ENCODE results near the gene KCNJ5. TPM values are rescaled to one million over a fixed set of nuclear protein-coding genes. Genes with fewer than 3 reads are reported as not detected.

Gene KCNJ5
- total RNA-seq (2014; rRNA removed; shearing (Covaris generic); ENCODE audit: low replicate concordance), result not detected in 2 replicates

GRCh38 chr11:128890543-128891368, at the start of gene KCNJ5:
TSS of gene KCNJ5 (plus strand) at chr11:128891356. CDS start at chr11:128911274, 19,918 bp downstream.
- no peaks in the 10 kb centered on the region for H3K36me3 ChIP-seq (ENCODE audit: insufficient read depth, low read length)
- no peak within 1 kb of the TSS for H3K27ac ChIP-seq (ENCODE audit: low read length)
- H3K9ac ChIP-seq (ENCODE audit: low read length), result no peak within 1 kb of the TSS
- no peak within 1 kb of the TSS for H3K4me3 ChIP-seq (ENCODE audit: low read length)
- no peak within 1 kb of the TSS for H3K4me2 ChIP-seq (ENCODE audit: low read depth, low read length, poor library complexity, severe bottlenecking)
- H3K4me1 ChIP-seq (ENCODE audit: low read length), result no peaks in the 10 kb centered on the region
- H3K79me2 ChIP-seq (ENCODE audit: low read length), result no peaks in the 10 kb centered on the region
- H2AFZ ChIP-seq (ENCODE audit: low read length), result no peak within 1 kb of the TSS
- H3K9me2 ChIP-seq (replicated peaks; ENCODE audit: insufficient read depth, low read length), result no peaks in the 10 kb centered on the region
- no peaks in the 10 kb centered on the region for H3K9me3 ChIP-seq (ENCODE audit: low read length)
- no peaks in the 10 kb centered on the region for H3K27me3 ChIP-seq (ENCODE audit: low read length)
- DNase-seq, result no peak
- H4K20me1 ChIP-seq (ENCODE audit: insufficient read depth, low read depth, low read length), result no peaks in the 10 kb centered on the region

DNA sequence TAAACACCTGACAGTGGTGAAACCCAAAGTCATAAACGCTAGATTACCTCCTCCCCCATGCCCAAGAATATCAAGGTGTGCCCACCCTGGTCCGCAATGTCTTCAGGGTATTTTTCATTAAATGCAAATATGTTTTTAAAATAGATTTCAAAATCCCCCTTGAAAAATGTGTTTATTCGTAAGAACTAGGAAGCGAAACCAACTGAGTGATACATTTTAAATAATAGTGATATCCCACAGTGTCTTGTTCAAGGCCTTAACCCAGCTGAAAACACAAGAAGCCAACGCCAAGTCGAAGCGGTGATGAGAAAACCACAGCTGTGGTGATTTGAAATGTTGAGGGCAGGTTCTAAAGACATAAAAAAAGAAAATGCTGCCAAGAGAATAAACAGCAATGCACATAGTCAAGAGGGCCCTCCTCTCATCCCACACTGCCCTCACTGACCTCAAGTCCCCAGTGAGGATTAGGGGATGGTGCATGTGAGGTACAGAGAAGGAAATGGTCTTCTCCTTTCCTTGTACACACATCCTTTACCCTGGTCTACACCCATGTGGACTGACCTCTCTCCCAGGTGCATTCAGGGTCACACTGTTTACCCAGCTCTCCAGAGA, 49.6 kb upstream of the KCNJ5 start:
- DNase-seq, result no peak
- Histone ChIP-seq H2AFZ (ENCODE audit: low read length) (no peak overlapping the region), H3K27ac (ENCODE audit: low read length) (no peak overlapping the region), H3K4me1 (ENCODE audit: low read length) (no peaks in the 10 kb centered on the region), H3K9ac (ENCODE audit: low read length) (no peak overlapping the region), H4K20me1 (ENCODE audit: insufficient read depth, low read depth, low read length) (no peaks in the 10 kb centered on the region), H3K4me2 (ENCODE audit: low read depth, low read length, poor library complexity, severe bottlenecking) (no peak overlapping the region), H3K9me3 (ENCODE audit: low read length) (no peaks in the 10 kb centered on the region), H3K79me2 (ENCODE audit: low read length) (no peaks in the 10 kb centered on the region), H3K36me3 (ENCODE audit: insufficient read depth, low read length) (no peaks in the 10 kb centered on the region), H3K27me3 (ENCODE audit: low read length) (no peaks in the 10 kb centered on the region), H3K4me3 (ENCODE audit: low read length) (no peak overlapping the region), H3K9me2 (replicated peaks; ENCODE audit: insufficient read depth, low read length) (no peaks in the 10 kb centered on the region)

DNA sequence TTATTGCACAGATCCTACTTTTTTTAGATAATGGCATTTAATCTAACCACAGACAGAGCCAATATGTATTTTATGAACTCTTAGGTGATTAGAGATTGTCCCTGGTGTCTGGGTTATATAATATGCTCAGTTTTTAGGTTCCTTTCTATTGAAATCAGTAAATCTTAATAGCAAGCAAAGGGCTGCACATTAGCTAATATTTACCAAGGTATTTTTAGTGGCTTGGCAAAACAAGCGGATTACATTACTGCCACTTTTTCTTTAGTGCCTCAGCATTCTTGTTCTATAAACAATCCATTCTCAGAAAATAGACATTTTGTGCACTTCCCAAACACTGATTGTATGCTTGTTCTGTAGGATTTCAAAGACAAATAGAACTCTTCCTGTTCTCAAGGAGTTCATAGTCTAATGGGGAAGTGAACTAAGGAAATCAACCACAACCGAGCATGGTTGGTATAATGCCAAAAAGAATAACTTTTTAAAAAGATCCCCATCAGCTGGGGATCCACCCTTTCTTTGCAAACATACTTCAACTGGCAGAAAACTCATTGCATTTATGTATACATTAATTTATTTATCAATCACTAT, 47.9 kb upstream of the KCNJ5 start:
- Histone ChIP-seq H3K4me3 (ENCODE audit: low read length) (no peak overlapping the region), H3K36me3 (ENCODE audit: insufficient read depth, low read length) (no peaks in the 10 kb centered on the region), H4K20me1 (ENCODE audit: insufficient read depth, low read depth, low read length) (no peaks in the 10 kb centered on the region), H3K9me3 (ENCODE audit: low read length) (no peaks in the 10 kb centered on the region), H3K79me2 (ENCODE audit: low read length) (no peaks in the 10 kb centered on the region), H3K9me2 (replicated peaks; ENCODE audit: insufficient read depth, low read length) (no peaks in the 10 kb centered on the region), H3K27ac (ENCODE audit: low read length) (no peak overlapping the region), H3K9ac (ENCODE audit: low read length) (no peak overlapping the region), H3K4me2 (ENCODE audit: low read depth, low read length, poor library complexity, severe bottlenecking) (no peak overlapping the region), H2AFZ (ENCODE audit: low read length) (no peak overlapping the region), H3K27me3 (ENCODE audit: low read length) (no peaks in the 10 kb centered on the region), H3K4me1 (ENCODE audit: low read length) (no peaks in the 10 kb centered on the region)
- no peak for DNase-seq

- Histone ChIP-seq H3K4me3 (ENCODE audit: low read length) (no peak overlapping the region), H3K9me2 (replicated peaks; ENCODE audit: insufficient read depth, low read length) (no peaks in the 10 kb centered on the region), H3K9me3 (ENCODE audit: low read length) (no peaks in the 10 kb centered on the region), H3K36me3 (ENCODE audit: insufficient read depth, low read length) (no peaks in the 10 kb centered on the region), H3K4me2 (ENCODE audit: low read depth, low read length, poor library complexity, severe bottlenecking) (no peak overlapping the region), H2AFZ (ENCODE audit: low read length) (no peak overlapping the region), H3K27ac (ENCODE audit: low read length) (no peak overlapping the region), H4K20me1 (ENCODE audit: insufficient read depth, low read depth, low read length) (no peaks in the 10 kb centered on the region), H3K9ac (ENCODE audit: low read length) (no peak overlapping the region), H3K79me2 (ENCODE audit: low read length) (no peaks in the 10 kb centered on the region), H3K4me1 (ENCODE audit: low read length) (no peaks in the 10 kb centered on the region), H3K27me3 (ENCODE audit: low read length) (no peaks in the 10 kb centered on the region)
- DNase-seq, result peak; percentile 46
Measured at GRCh38 chr11:128845334-128845780, 45.8 kb upstream of the KCNJ5 start.

GRCh38 chr11:128846985-128847384, 44.2 kb upstream of the KCNJ5 start:
- Histone ChIP-seq H4K20me1 (ENCODE audit: insufficient read depth, low read depth, low read length) (no peaks in the 10 kb centered on the region), H3K79me2 (ENCODE audit: low read length) (no peaks in the 10 kb centered on the region), H2AFZ (ENCODE audit: low read length) (no peak overlapping the region), H3K27ac (ENCODE audit: low read length) (no peak overlapping the region), H3K9me3 (ENCODE audit: low read length) (no peaks in the 10 kb centered on the region), H3K9me2 (replicated peaks; ENCODE audit: insufficient read depth, low read length) (no peaks in the 10 kb centered on the region), H3K27me3 (ENCODE audit: low read length) (no peaks in the 10 kb centered on the region), H3K4me3 (ENCODE audit: low read length) (no peak overlapping the region), H3K9ac (ENCODE audit: low read length) (no peak overlapping the region), H3K36me3 (ENCODE audit: insufficient read depth, low read length) (no peaks in the 10 kb centered on the region), H3K4me1 (ENCODE audit: low read length) (no peaks in the 10 kb centered on the region), H3K4me2 (ENCODE audit: low read depth, low read length, poor library complexity, severe bottlenecking) (no peak overlapping the region)
- DNase-seq, result no peak

DNA sequence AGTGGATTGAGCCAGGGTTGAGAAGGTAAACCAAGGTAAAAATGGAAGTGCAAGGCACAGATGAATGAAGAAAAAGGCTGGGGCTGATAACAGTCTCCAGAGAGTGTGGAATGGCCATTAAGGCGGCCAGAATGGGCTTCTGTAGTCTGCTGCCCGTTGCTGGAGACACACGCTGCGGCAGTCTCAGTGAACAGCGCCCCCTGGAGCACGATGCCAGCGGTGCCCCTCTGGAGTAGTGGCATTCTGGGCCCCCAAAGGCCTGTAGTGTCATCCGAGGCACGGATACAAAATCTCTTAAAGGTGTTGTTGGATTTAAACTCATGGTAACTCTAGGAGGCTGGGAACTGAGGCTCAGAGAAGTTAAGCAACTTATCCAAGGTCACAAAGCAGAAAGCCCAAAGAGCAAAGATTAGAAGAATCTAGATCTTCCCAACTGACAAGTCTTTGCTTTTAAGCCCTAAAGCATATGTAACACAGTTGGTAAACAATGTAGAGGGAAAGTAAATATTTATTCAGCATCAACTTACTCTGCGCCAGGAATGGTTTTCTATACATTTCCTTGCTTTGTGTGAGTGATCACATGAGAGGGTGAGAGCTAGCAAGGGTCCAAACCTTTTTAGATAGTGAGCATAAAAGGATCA, 42.2 kb upstream of the KCNJ5 start:
- peak; percentile 79 for DNase-seq

GRCh38 chr11:128852327-128853023, 38.7 kb upstream of the KCNJ5 start:
- no peaks in the 10 kb centered on the region for H3K79me2 ChIP-seq (ENCODE audit: low read length)
- no peak overlapping the region for H3K4me3 ChIP-seq (ENCODE audit: low read length)
- no peaks in the 10 kb centered on the region for H3K4me1 ChIP-seq (ENCODE audit: low read length)
- H3K4me2 ChIP-seq (ENCODE audit: low read depth, low read length, poor library complexity, severe bottlenecking), result no peak overlapping the region
- no peaks in the 10 kb centered on the region for H3K9me3 ChIP-seq (ENCODE audit: low read length)
- DNase-seq, result no peak
- H4K20me1 ChIP-seq (ENCODE audit: insufficient read depth, low read depth, low read length), result no peaks in the 10 kb centered on the region
- no peak overlapping the region for H2AFZ ChIP-seq (ENCODE audit: low read length)
- H3K9ac ChIP-seq (ENCODE audit: low read length), result no peak overlapping the region
- H3K27me3 ChIP-seq (ENCODE audit: low read length), result no peaks in the 10 kb centered on the region
- no peaks in the 10 kb centered on the region for H3K9me2 ChIP-seq (replicated peaks; ENCODE audit: insufficient read depth, low read length)
- no peak overlapping the region for H3K27ac ChIP-seq (ENCODE audit: low read length)
- no peaks in the 10 kb centered on the region for H3K36me3 ChIP-seq (ENCODE audit: insufficient read depth, low read length)

More for the DNA sequence above, 42.2 kb upstream of the KCNJ5 start:
- Histone ChIP-seq H3K4me3 (ENCODE audit: low read length) (no peak overlapping the region), H3K9ac (ENCODE audit: low read length) (no peak overlapping the region), H3K9me2 (replicated peaks; ENCODE audit: insufficient read depth, low read length) (no peaks in the 10 kb centered on the region), H3K27me3 (ENCODE audit: low read length) (no peaks in the 10 kb centered on the region), H3K9me3 (ENCODE audit: low read length) (no peaks in the 10 kb centered on the region), H3K4me2 (ENCODE audit: low read depth, low read length, poor library complexity, severe bottlenecking) (no peak overlapping the region), H3K79me2 (ENCODE audit: low read length) (no peaks in the 10 kb centered on the region), H2AFZ (ENCODE audit: low read length) (no peak overlapping the region), H3K27ac (ENCODE audit: low read length) (no peak overlapping the region), H4K20me1 (ENCODE audit: insufficient read depth, low read depth, low read length) (no peaks in the 10 kb centered on the region), H3K4me1 (ENCODE audit: low read length) (no peaks in the 10 kb centered on the region), H3K36me3 (ENCODE audit: insufficient read depth, low read length) (no peaks in the 10 kb centered on the region)
